GM10248 (cell line): ENCODE measurements around the gene UBE2F.
"Not testable (repeated sequence)": the region's sequence is repeated elsewhere in the genome, so short reads cannot be mapped to it uniquely, and the experiment has no call there.

ENCODE experiments used
- CTCF ChIA-PET: fragments of 300-600 bp; sonication (Branson Sonifier 250); formaldehyde crosslinking; extraction: SDS; loops from one replicate; lab custom pipeline; 2021; ENCODE audit warnings: antibody characterized with exemption; lab: Yijun Ruan, JAX
- POLR2A ChIA-PET: fragments of 350-650 bp; sonication (Branson Sonifier 250); formaldehyde crosslinking; extraction: SDS; loops from one replicate; lab custom pipeline; 2020; ENCODE audit warnings: antibody characterized with exemption; lab: Yijun Ruan, JAX
- DNase-seq: peaks from one replicate; pipeline ENCODE4 v3.0.0; 2012; ENCODE audit errors: extremely low spot score
- TF ChIP-seq, protein P1 (sequence below): IDR thresholded peaks from 2 replicates; pipeline ENCODE4 v1.5.1; 2012; ENCODE audit warnings: mild to moderate bottlenecking, low read depth; ENCODE audit errors: extremely low read depth, missing control alignments, control extremely low read depth

Gene UBE2F

GRCh38 chr2:238031751-238032150 is 64.9 kb downstream of the UBE2F start:
- TF ChIP-seq, protein P1, sequence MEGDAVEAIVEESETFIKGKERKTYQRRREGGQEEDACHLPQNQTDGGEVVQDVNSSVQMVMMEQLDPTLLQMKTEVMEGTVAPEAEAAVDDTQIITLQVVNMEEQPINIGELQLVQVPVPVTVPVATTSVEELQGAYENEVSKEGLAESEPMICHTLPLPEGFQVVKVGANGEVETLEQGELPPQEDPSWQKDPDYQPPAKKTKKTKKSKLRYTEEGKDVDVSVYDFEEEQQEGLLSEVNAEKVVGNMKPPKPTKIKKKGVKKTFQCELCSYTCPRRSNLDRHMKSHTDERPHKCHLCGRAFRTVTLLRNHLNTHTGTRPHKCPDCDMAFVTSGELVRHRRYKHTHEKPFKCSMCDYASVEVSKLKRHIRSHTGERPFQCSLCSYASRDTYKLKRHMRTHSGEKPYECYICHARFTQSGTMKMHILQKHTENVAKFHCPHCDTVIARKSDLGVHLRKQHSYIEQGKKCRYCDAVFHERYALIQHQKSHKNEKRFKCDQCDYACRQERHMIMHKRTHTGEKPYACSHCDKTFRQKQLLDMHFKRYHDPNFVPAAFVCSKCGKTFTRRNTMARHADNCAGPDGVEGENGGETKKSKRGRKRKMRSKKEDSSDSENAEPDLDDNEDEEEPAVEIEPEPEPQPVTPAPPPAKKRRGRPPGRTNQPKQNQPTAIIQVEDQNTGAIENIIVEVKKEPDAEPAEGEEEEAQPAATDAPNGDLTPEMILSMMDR = no peak
- CTCF ChIA-PET = no interaction called here
- DNase-seq = no peak
- POLR2A ChIA-PET = no interaction called here

GRCh38 chr2:238032755-238033337 is 66.0 kb downstream of the UBE2F start:
- DNase-seq = peak; percentile 43
- TF ChIP-seq, protein P1 = no peak
- CTCF ChIA-PET = interaction anchor here (1.2 kb wide), 1 partner anchor 9 kb away, joined by 6 read pairs; no protein-coding TSS in a partner anchor
- POLR2A ChIA-PET = no interaction called here

DNA sequence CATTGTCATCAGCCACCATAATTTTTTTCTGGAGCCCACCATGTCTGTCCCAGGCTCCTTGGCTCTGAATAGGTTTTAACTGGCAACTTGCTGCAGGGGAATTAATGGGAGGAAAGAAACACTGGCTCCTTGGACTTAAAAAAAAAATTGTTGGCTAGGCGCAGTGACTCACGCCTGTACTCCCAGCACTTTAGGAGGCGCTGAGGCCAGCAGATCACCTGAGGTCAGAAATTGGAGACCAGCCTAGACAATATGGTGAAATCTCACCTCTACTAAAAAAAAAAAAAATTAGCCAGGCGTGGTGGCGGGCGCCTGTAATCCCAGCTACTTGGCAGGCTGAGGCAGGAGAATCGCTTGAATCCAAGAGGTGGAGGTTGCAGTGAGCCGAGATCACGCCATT is 67.2 kb downstream of the UBE2F start:
- POLR2A ChIA-PET, CTCF ChIA-PET, DNase-seq: not testable (repeated sequence)

DNA sequence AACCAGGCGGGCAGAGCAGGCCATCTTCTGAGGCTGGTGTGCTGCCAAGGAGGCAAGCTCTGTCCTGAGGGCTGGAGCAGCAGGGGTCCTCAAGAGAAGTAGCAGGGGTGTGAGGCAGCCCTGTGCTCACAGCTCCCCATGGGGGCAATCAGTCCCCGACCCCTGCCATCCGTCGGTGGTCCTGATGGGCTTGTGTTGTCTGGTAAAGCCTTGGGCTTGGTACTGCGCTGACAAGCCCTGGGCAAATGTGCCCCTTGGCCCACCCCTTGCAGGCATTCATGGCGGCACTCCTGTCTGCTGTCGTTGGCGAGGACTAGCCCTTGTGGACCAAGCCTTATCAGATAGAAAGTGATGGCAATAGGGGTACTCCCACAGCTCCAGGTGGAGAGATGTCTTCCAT is 71.4 kb downstream of the UBE2F start:
- POLR2A ChIA-PET = no interaction called here
- TF ChIP-seq, protein P1 = no peak
- CTCF ChIA-PET = no interaction called here
- DNase-seq = no peak

GRCh38 chr2:238039151-238039550 is 72.3 kb downstream of the UBE2F start:
- TF ChIP-seq, protein P1 = no peak
- CTCF ChIA-PET = no interaction called here
- POLR2A ChIA-PET = no interaction called here
- no peak for DNase-seq

GRCh38 chr2:238039985-238040384 is 73.2 kb downstream of the UBE2F start:
- TF ChIP-seq, protein P1 = no peak
- CTCF ChIA-PET = no interaction called here
- no peak for DNase-seq
- POLR2A ChIA-PET = no interaction called here

DNA sequence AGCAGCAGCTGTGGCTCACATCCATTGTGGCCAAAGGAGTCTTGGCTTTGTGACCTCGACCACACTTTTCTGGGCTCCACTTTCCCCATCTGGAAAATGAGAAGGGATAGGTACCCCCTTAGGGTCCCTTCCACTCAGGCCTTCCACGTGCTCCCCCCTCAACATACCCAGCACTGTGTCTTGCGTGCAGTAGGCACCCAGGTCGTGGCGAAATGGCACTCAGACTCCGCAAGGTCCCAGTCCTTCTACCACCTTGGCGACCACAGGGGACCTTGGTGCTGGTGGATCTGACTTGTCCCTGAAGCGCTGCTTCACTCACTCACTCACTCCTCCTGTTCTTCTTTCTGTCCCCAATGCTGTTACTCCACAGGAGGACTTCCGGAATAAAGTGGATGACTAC is 74.1 kb downstream of the UBE2F start:
- ChIA-PET POLR2A (no interaction called here), CTCF (interaction anchor here (1.2 kb wide), 1 partner anchor 8 kb away, joined by 6 read pairs; no protein-coding TSS in a partner anchor)
- TF ChIP-seq, protein P1 = no peak
- DNase-seq = no peak
